Smooth muscle cell (in vitro differentiated cells): ENCODE measurements around the gene QTRT2. TPM values are rescaled to one million over a fixed set of nuclear protein-coding genes. Genes with fewer than 3 reads are reported as not detected.

Experiments used
- DNase-seq: peaks from one replicate; lab custom pipeline; 2025; ENCODE audit not compliant: unreplicated experiment; lab: John Stamatoyannopoulos, UW
- H2AFZ ChIP-seq: fragments of 200-600 bp; sonication (generic); 2 replicates; pipeline ENCODE4 v1.6.0; 2016; ENCODE audit warnings: antibody characterized with exemption, low read depth, mild to moderate bottlenecking
- H3F3A ChIP-seq: fragments of 200-600 bp; sonication (generic); 2 replicates; pipeline ENCODE4 v1.6.0; 2017; ENCODE audit warnings: antibody characterized with exemption, low read depth
- H3K27ac ChIP-seq: fragments of 200-600 bp; sonication (generic); 2 replicates; pipeline ENCODE4 v1.5.1; 2016; ENCODE audit warnings: low read depth, mild to moderate bottlenecking
- H3K27me3 ChIP-seq: fragments of 200-600 bp; sonication (generic); 2 replicates; pipeline ENCODE4 v1.6.1; 2016; ENCODE audit warnings: low read depth, mild to moderate bottlenecking
- H3K36me3 ChIP-seq: fragments of 200-600 bp; sonication (generic); 2 replicates; pipeline ENCODE4 v1.5.1; 2016; ENCODE audit warnings: low read depth
- H3K4me1 ChIP-seq: fragments of 200-600 bp; sonication (generic); 2 replicates; pipeline ENCODE4 v1.5.1; 2016; ENCODE audit warnings: low read depth
- H3K4me2 ChIP-seq: fragments of 200-600 bp; sonication (generic); 2 replicates; pipeline ENCODE4 v1.6.0; 2016; ENCODE audit warnings: mild to moderate bottlenecking
- H3K4me3 ChIP-seq: fragments of 200-600 bp; sonication (generic); 2 replicates; pipeline ENCODE4 v1.5.1; 2016; ENCODE audit warnings: mild to moderate bottlenecking
- H3K79me2 ChIP-seq: fragments of 200-600 bp; sonication (generic); 2 replicates; pipeline ENCODE4 v1.6.0; 2016; ENCODE audit warnings: low read depth, mild to moderate bottlenecking
- H3K9ac ChIP-seq: fragments of 200-600 bp; sonication (generic); 2 replicates; pipeline ENCODE4 v1.6.0; 2016; ENCODE audit warnings: low read depth
- H3K9me3 ChIP-seq: fragments of 200-600 bp; sonication (generic); replicated peaks from 2 replicates; pipeline ENCODE4 v1.5.1; 2016; ENCODE audit warnings: low read depth
- H4K20me1 ChIP-seq: fragments of 200-600 bp; sonication (generic); 2 replicates; pipeline ENCODE4 v1.6.0; 2016; ENCODE audit warnings: low read depth
- CTCF ChIP-seq: fragments of 200-600 bp; sonication (generic); IDR thresholded peaks from 2 replicates; pipeline ENCODE4 v1.5.1; 2017; ENCODE audit warnings: borderline replicate concordance, mild to moderate bottlenecking, antibody characterized with exemption; ENCODE audit not compliant: insufficient read depth, poor library complexity, severe bottlenecking
- WGBS: methylation state at CpG from one replicate; pipeline ENCODE4 v1.1.7; 2016; ENCODE audit warnings: low lambda C conversion rate; 5-methylcytosine and 5-hydroxymethylcytosine counted together
- polyA plus RNA-seq: library from polyadenylated mRNA; unstranded; fragments of >200 nt; fragmentation: Nextera tagmentation; extraction: Ambion mirVana; gene quantifications from 2 replicates; pipeline ENCODE4 v1.2.1, GENCODE V29; 2016
- total RNA-seq: library from RNA; depleted of rRNA; stranded (reverse); fragments of >200 nt; gene quantifications from 2 replicates; pipeline ENCODE4 v1.2.3, GENCODE V29; 2014

QTRT2 gene
- total and polyA plus RNA-seq, 2 experiments from 2014 or later, result 7.1 to 14.9 TPM

- no peak overlapping the region for H2AFZ ChIP-seq
- H3K27ac ChIP-seq, result no peak overlapping the region
- H4K20me1 ChIP-seq, result no peaks in the 10 kb centered on the region
- peaks cover 4% of the 10 kb centered on the region for H3K4me1 ChIP-seq
- no peak overlapping the region for H3K4me2 ChIP-seq
- no peak for DNase-seq
- no peak overlapping the region for H3K4me3 ChIP-seq
- H3K9me3 ChIP-seq, result no peaks in the 10 kb centered on the region
- no peak overlapping the region for H3K9ac ChIP-seq
- no peak for TF ChIP-seq CTCF
- H3K36me3 ChIP-seq, result no peaks in the 10 kb centered on the region
- H3F3A ChIP-seq, result no peaks in the 10 kb centered on the region
- H3K79me2 ChIP-seq, result no peaks in the 10 kb centered on the region
- no peaks in the 10 kb centered on the region for H3K27me3 ChIP-seq
Observed at GRCh38 chr3:114089675-114090074, 33.1 kb downstream of the QTRT2 start.

- TF ChIP-seq CTCF, result no peak
- Histone ChIP-seq H4K20me1 (no peaks in the 10 kb centered on the region), H3K9ac (no peak overlapping the region), H3K4me2 (no peak overlapping the region), H3K4me3 (no peak overlapping the region), H3K27ac (no peak overlapping the region), H3K79me2 (no peaks in the 10 kb centered on the region), H3K4me1 (peaks cover 4% of the 10 kb centered on the region), H3K27me3 (no peaks in the 10 kb centered on the region), H3K9me3 (no peaks in the 10 kb centered on the region), H3F3A (no peaks in the 10 kb centered on the region), H3K36me3 (no peaks in the 10 kb centered on the region), H2AFZ (no peak overlapping the region)
- 79% methylated on average over 13 of the region's 13 CpGs for WGBS
- no peak for DNase-seq
Observed at GRCh38 chr3:114092151-114093015, 35.8 kb downstream of the QTRT2 start.

GRCh38 chr3:114093016-114093380 is 36.5 kb downstream of the QTRT2 start:
- H2AFZ ChIP-seq, result no peak overlapping the region
- peaks cover 4% of the 10 kb centered on the region for H3K4me1 ChIP-seq
- no peaks in the 10 kb centered on the region for H3K36me3 ChIP-seq
- no peaks in the 10 kb centered on the region for H3K9me3 ChIP-seq
- no peaks in the 10 kb centered on the region for H4K20me1 ChIP-seq
- TF ChIP-seq CTCF, result no peak
- no peaks in the 10 kb centered on the region for H3K27me3 ChIP-seq
- no peaks in the 10 kb centered on the region for H3K79me2 ChIP-seq
- no peak overlapping the region for H3K9ac ChIP-seq
- H3K4me2 ChIP-seq, result no peak overlapping the region
- H3K4me3 ChIP-seq, result no peak overlapping the region
- H3K27ac ChIP-seq, result no peak overlapping the region
- 81% methylated on average over 3 of the region's 3 CpGs for WGBS
- H3F3A ChIP-seq, result no peaks in the 10 kb centered on the region
- no peak for DNase-seq

- H3K4me3 ChIP-seq, result no peak overlapping the region
- H3K36me3 ChIP-seq, result no peaks in the 10 kb centered on the region
- no peaks in the 10 kb centered on the region for H3K79me2 ChIP-seq
- no peaks in the 10 kb centered on the region for H4K20me1 ChIP-seq
- no peak for DNase-seq
- no peaks in the 10 kb centered on the region for H3K9me3 ChIP-seq
- H3K27ac ChIP-seq, result no peak overlapping the region
- H3K9ac ChIP-seq, result no peak overlapping the region
- no peak for TF ChIP-seq CTCF
- WGBS, result 92% methylated on average over 2 of the region's 2 CpGs
- H2AFZ ChIP-seq, result no peak overlapping the region
- H3F3A ChIP-seq, result no peaks in the 10 kb centered on the region
- peaks cover 1% of the 10 kb centered on the region for H3K4me1 ChIP-seq
- H3K4me2 ChIP-seq, result no peak overlapping the region
- H3K27me3 ChIP-seq, result no peaks in the 10 kb centered on the region
Observed at GRCh38 chr3:114093596-114093995, 37.1 kb downstream of the QTRT2 start.
